T-helper 1 cell treated with Interleukin-12 subunit alpha and Interleukin-12 subunit beta and Interleukin-4 antibody, amounts not matched to agents 30 μg/mL and 1 μg/mL, for 36 hours (primary cell): Measurements from ENCODE around the gene SLC5A10.

Experiments
- H3K27ac Mint-ChIP-seq: one replicate; pipeline ENCODE4 v1.8.0; 2021; ENCODE audit warnings: mild to moderate bottlenecking, mixed read lengths
- H3K27me3 Mint-ChIP-seq: one replicate; pipeline ENCODE4 v1.8.0; 2021; ENCODE audit warnings: low read depth, mixed read lengths
- H3K36me3 Mint-ChIP-seq: one replicate; pipeline ENCODE4 v1.8.0; 2021; ENCODE audit warnings: low read depth, mixed read lengths
- H3K4me1 Mint-ChIP-seq: one replicate; pipeline ENCODE4 v1.8.0; 2021; ENCODE audit warnings: low read depth, mixed read lengths
- H3K4me3 Mint-ChIP-seq: one replicate; pipeline ENCODE4 v1.8.0; 2021; ENCODE audit warnings: mild to moderate bottlenecking, moderate library complexity, mixed read lengths
- H3K9me3 Mint-ChIP-seq: one replicate; pipeline ENCODE4 v1.8.0; 2021; ENCODE audit warnings: mixed read lengths

Gene SLC5A10

DNA sequence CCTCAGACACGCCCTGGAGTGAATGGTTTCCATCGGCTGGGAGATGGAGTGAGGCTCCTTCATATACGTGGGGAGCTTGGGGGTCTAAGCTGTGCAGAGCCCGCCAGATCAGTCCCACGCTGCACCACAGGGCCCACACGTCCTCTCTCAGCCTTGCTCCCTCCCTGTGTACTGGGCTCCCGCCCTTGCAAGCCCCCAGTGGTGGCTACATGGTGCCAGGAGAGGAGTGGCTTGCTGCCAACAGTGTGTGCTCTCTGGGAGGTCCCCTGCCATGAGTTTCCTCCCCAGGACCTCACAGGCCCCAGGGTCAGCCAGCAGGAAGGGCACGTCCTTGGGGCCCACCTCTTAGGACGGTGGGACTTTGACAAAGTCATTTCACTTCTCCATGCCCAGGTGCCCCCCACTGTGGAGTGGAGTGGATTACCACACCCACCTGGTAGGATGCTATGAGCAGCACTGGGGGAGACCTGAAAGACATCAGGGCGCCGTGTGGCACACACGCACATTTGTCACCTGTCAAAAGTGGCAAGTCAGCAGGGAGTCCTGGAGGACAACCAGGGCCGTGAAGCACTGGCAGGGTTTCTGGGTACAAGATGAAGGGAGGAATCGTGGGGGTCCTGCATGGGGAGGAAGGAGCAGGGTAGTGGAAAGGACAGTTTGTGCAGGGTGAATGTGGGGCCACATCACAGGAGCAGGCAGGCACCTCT, 13.7 kb downstream of the SLC5A10 start:
- H3K27me3 Mint-ChIP-seq, result no peaks in the 10 kb centered on the region
- no peaks in the 10 kb centered on the region for H3K36me3 Mint-ChIP-seq
- peaks cover 8% of the 10 kb centered on the region for H3K4me1 Mint-ChIP-seq
- no peak overlapping the region for H3K27ac Mint-ChIP-seq
- no peaks in the 10 kb centered on the region for H3K9me3 Mint-ChIP-seq
- H3K4me3 Mint-ChIP-seq, result no peak overlapping the region

DNA sequence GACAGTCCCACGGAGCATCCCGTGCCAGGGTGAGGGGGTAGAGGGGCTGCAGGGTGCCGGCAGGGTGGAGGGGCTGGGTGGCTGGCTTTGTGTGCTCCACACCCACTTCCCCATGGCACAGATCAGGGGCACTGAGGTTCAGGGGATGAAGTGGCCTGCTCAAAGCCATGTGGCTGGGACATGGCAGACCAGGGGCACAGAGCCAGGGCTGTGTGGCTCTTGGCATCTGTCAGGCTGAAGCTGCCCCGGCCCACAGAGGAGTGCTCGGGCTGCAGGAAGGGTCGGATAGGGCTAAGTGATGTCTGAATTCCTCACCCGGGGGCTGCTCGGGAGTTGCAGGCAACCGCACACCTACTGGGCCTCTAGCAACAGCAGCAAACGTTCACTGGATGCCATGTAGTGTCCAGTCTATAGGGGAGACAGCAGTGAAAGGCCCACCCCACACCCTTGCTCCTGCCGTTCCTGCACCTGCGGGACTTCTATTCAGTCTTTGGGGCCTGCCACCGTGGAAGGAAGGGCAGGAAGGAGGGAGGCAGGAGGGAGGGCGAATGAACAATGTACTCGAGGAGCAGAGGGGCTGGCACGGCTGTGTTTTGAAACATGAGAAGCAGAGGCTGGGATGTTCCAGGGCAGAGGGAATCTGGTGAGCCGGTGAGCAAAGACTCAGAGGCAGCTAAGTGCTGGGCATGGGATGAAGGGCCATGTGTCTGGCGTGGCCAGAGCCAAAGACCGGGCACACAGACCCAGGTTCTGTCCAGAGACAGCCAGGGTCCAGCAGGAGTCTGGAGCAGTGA, 15.1 kb downstream of the SLC5A10 start:
- H3K4me3 Mint-ChIP-seq, result no peak overlapping the region
- H3K9me3 Mint-ChIP-seq, result no peaks in the 10 kb centered on the region
- H3K27ac Mint-ChIP-seq, result no peak overlapping the region
- no peaks in the 10 kb centered on the region for H3K36me3 Mint-ChIP-seq
- H3K27me3 Mint-ChIP-seq, result no peaks in the 10 kb centered on the region
- peaks cover 4% of the 10 kb centered on the region for H3K4me1 Mint-ChIP-seq

DNA sequence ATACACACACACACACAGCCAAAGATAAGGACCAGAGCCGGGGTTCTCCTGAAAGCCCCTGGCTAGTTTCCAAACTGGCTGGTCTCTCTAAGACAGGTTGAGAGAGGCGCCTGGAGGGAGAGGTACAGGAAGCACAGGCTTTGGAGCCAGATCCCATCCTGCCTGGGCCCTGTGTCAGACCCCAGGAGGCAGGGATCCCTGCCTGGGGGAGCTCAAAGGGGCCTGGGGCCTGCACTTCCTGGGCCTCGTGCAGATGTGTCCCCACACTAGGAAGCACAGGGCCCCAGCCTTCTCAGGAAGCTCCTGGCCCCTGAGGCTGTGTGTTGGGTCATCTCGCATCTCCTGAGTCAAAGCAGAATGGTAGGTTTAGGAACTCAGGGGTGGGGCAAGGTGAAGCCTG, 16.0 kb downstream of the SLC5A10 start:
- H3K4me3 Mint-ChIP-seq, result no peak overlapping the region
- no peaks in the 10 kb centered on the region for H3K27me3 Mint-ChIP-seq
- no peak overlapping the region for H3K27ac Mint-ChIP-seq
- no peaks in the 10 kb centered on the region for H3K36me3 Mint-ChIP-seq
- H3K9me3 Mint-ChIP-seq, result no peaks in the 10 kb centered on the region
- H3K4me1 Mint-ChIP-seq, result peaks cover 4% of the 10 kb centered on the region

DNA sequence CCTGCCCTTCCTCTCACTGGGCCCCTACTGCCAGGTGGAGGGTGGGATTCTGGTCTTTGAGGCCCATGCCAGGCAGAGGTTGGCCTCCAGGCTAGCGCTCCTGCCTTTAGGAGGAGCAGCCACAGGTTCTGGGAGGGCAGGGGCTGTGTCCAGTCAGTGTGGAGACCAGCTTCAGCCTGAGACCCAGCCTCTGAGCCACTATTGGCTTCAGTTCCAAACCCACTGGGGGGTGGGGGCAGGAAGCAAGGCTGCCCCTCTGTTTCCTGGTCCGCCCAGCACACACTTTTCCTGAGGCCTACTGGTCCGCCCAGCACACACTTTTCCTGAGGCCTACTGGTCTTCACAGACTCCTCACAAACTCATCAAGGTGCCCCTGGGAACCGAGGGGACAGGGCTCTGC, 16.4 kb downstream of the SLC5A10 start:
- Mint-ChIP-seq H3K36me3 (no peaks in the 10 kb centered on the region), H3K4me1 (peaks cover 4% of the 10 kb centered on the region), H3K27ac (no peak overlapping the region), H3K27me3 (no peaks in the 10 kb centered on the region), H3K4me3 (no peak overlapping the region), H3K9me3 (no peaks in the 10 kb centered on the region)

DNA sequence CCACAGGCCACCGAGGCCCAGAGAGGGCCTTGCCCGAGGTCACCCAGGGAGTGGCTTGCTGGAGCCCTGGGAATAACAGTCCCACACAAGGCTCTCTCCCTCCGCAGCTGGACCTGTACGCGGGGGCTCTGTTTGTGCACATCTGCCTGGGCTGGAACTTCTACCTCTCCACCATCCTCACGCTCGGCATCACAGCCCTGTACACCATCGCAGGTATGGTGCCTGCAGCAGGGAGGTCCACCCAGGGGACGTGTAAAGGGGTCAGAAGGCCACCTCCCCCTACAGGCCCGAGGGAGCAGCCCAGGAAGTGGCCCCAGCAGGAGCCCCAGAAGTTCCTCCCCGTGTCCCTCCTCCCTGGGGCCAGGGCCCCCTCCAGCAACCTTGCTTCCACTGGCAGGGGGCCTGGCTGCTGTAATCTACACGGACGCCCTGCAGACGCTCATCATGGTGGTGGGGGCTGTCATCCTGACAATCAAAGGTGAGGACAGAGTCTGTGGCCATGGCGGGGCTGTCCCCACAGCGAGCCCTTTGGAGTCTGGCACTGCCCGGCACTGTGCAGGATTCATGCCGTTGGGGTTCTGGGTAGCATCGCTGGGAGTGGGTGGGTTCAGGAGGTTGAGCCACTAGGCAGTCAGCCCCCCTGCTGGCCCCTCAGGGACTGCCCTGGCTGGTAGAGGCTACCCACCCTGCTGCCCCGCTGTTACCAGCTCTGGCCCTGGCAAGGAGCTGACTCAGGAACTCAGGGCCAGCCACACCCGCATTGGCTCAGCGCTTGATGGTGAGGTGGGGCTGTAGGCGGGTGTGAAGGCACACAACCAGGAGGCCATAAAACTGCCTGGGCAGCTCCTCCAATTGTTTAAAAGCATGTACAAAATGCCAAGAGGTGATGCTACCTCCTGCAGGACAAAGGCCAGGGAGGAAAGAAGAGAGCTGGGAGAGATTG, 17.3 kb downstream of the SLC5A10 start:
- Mint-ChIP-seq H3K4me3 (no peak overlapping the region), H3K27me3 (no peaks in the 10 kb centered on the region), H3K36me3 (no peaks in the 10 kb centered on the region), H3K4me1 (peaks cover 4% of the 10 kb centered on the region), H3K27ac (no peak overlapping the region), H3K9me3 (no peaks in the 10 kb centered on the region)

DNA sequence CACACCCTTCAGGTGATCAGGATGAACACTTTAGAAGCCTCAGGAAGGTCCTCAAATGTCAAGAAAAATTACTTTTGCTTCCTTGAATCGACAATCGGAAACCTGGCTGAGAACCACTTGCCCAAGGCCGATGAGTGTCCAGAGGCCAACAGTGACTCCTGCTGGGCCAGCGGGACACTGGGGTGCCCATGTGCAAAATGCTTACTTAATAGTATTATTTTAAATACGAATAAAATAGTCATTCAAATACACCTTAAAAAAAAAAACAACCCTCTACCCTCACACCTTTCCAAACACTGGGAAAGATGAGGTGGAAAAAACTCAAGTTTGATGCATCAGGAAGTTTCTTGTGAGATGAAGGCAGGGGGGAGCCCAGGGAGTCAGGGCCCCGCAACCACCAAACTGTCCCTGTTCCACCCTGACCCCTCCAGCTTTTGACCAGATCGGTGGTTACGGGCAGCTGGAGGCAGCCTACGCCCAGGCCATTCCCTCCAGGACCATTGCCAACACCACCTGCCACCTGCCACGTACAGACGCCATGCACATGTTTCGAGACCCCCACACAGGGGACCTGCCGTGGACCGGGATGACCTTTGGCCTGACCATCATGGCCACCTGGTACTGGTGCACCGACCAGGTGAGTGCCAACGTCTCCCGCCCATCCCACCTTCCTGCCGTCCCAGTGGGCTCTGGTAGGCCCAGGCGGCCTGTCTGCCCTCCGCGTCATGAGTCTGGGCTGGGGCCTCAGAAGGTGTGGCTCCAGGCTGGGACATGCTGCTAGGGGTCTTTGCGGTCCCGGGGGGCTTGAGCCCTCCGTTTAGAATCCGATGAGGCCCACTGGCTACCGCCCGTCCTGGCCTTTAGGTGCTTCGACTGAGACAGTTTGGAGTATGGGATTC, 18.9 kb downstream of the SLC5A10 start:
- Mint-ChIP-seq H3K4me3 (no peak overlapping the region), H3K36me3 (no peaks in the 10 kb centered on the region), H3K27me3 (no peaks in the 10 kb centered on the region), H3K27ac (no peak overlapping the region), H3K4me1 (peaks cover 4% of the 10 kb centered on the region), H3K9me3 (no peaks in the 10 kb centered on the region)

DNA sequence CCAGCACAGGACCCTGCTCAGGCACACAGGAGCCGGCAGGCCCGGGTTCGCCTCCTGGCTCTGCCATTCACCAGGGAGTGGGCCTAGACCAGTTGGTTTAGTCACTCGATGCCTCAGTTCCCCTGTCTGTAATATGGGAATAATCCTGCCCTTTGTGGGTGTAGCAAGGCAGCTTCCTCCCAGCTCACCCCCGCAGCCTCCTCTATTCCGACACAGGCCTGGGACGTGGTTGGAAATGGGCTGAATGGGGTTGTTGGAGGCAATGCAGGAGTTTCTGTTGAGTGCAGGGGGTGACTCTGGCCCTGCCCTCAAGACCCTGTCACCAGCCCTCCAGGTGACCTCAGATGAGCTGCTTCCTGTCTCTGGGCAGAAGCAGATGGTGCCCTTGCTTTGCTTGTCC, 19.8 kb downstream of the SLC5A10 start:
- H3K4me1 Mint-ChIP-seq, result peaks cover 4% of the 10 kb centered on the region
- no peaks in the 10 kb centered on the region for H3K36me3 Mint-ChIP-seq
- H3K4me3 Mint-ChIP-seq, result no peak overlapping the region
- H3K9me3 Mint-ChIP-seq, result no peaks in the 10 kb centered on the region
- no peaks in the 10 kb centered on the region for H3K27me3 Mint-ChIP-seq
- H3K27ac Mint-ChIP-seq, result no peak overlapping the region

DNA sequence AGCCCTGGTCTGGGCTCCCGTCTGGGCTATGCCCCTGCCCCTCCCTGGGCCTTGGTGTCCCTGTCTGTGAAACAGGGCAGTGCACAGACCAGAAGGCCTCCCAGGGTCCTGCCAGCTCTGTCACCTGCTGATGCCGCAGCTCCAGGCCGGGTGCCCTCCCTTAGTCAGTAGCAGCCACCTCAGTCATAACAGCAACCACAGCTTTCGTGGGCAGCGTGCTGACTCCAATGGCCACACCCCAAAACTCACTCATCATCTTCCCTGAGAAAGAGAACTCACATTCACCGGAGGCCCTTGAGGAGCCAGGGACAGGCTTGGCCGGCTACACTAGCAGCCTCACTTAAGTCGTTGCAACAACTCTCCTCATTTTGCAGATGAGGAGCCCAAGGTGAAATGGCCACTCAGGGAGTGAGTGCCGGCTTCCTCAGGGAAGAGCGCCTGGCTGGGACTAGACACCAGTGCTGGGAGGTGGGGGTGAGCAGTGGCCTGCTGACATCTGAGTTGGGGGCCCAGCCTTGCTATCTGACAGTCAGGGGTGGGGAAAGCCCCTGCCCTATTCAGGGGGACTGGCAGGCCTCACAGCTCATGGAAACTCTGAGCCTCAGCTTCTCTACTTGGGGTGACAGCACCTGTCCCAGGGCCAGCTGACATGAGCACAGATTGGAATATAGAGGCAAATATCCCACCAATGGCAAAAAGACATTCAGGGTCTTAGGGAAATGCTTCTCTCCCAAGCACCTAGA, 22.6 kb downstream of the SLC5A10 start:
- no peaks in the 10 kb centered on the region for H3K27me3 Mint-ChIP-seq
- no peak overlapping the region for H3K27ac Mint-ChIP-seq
- H3K4me1 Mint-ChIP-seq, result peaks cover 4% of the 10 kb centered on the region
- H3K4me3 Mint-ChIP-seq, result no peak overlapping the region
- H3K36me3 Mint-ChIP-seq, result no peaks in the 10 kb centered on the region
- H3K9me3 Mint-ChIP-seq, result no peaks in the 10 kb centered on the region

DNA sequence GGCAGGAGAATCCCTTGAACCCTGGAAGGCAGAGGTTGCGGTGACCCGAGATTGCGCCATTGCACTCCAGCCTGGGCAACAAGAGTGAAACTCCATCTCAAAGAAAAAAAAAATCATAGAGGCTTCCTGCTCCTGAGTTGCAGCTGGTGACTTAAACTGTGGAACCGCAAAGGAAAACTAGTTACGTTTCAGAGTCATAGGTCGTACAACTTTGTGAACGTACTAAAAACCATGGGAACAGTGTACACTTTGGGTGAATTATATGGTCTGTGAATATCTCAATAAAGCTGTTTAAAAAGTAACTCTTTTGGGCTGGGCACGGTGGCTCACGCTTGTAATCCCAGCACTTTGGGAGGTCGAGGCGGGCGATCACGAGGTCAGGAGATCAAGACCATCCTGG, 23.6 kb downstream of the SLC5A10 start:
- no peaks in the 10 kb centered on the region for H3K36me3 Mint-ChIP-seq
- no peak overlapping the region for H3K4me3 Mint-ChIP-seq
- H3K9me3 Mint-ChIP-seq, result no peaks in the 10 kb centered on the region
- no peaks in the 10 kb centered on the region for H3K4me1 Mint-ChIP-seq
- H3K27me3 Mint-ChIP-seq, result no peaks in the 10 kb centered on the region
- H3K27ac Mint-ChIP-seq, result no peak overlapping the region

DNA sequence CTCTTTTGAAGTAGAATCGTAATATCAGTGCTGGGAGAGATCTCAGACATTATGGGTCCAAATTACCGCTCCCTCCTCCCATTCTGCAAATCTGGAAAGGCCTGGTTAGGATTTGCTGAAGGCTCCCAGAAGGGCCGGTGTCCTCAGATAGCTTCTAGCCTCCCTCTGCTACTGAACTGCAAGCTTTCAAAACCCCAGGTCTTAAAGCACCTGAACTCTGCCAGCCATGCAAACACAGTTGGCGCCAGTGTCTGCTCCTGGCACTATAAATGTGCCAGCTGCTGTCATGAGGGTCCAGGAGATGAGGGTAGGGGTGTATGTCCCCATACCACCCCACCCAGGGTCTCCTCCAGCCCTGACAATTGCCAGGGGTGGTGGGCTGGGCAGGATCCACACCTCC, 24.2 kb downstream of the SLC5A10 start:
- Mint-ChIP-seq H3K36me3 (no peaks in the 10 kb centered on the region), H3K27ac (no peak overlapping the region), H3K9me3 (no peaks in the 10 kb centered on the region), H3K4me1 (no peaks in the 10 kb centered on the region), H3K4me3 (no peak overlapping the region), H3K27me3 (no peaks in the 10 kb centered on the region)

DNA sequence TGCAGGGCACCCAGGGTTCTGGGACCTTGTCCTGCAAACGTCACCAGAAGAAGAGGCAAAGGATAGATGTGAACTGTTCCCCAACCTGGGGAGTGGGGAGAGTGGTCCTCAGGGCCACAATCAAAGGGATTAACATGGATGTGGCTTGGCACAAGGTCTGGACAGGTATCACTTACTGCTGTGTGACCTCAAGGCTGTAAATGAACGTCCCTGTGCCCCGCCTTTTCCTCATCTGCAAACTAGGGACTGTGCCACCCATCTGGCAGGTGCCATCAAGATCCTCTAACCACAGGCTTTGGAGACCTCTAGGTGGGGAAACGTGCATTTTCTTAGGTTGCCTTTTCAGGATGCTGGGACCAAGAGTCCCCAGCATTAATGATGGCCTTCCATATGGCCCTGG, 25.1 kb downstream of the SLC5A10 start:
- H3K4me1 Mint-ChIP-seq, result no peaks in the 10 kb centered on the region
- H3K27ac Mint-ChIP-seq, result no peak overlapping the region
- H3K27me3 Mint-ChIP-seq, result no peaks in the 10 kb centered on the region
- H3K36me3 Mint-ChIP-seq, result no peaks in the 10 kb centered on the region
- H3K9me3 Mint-ChIP-seq, result no peaks in the 10 kb centered on the region
- no peak overlapping the region for H3K4me3 Mint-ChIP-seq

DNA sequence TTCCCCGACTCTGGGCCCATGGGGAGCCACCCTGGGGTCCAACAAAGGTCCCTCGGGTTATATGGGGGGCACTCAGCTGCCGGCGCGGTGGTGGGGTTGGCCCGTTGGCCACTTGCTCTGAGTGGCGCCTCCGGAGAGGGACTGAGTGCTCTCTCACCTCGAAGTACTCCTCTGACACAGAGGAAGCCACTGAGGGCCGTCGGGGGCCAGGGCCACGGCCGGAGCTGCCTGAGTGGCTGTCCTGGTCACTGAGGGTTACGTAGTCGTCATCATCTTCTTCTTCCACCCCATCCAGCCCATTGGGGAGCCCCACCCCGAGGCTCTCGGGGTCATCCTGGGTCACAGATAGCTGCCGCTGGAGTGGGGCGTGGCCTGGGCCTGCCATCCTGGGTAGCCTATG, 25.7 kb downstream of the SLC5A10 start:
- no peaks in the 10 kb centered on the region for H3K4me1 Mint-ChIP-seq
- no peak overlapping the region for H3K27ac Mint-ChIP-seq
- H3K4me3 Mint-ChIP-seq, result no peak overlapping the region
- H3K36me3 Mint-ChIP-seq, result no peaks in the 10 kb centered on the region
- H3K9me3 Mint-ChIP-seq, result no peaks in the 10 kb centered on the region
- no peaks in the 10 kb centered on the region for H3K27me3 Mint-ChIP-seq

DNA sequence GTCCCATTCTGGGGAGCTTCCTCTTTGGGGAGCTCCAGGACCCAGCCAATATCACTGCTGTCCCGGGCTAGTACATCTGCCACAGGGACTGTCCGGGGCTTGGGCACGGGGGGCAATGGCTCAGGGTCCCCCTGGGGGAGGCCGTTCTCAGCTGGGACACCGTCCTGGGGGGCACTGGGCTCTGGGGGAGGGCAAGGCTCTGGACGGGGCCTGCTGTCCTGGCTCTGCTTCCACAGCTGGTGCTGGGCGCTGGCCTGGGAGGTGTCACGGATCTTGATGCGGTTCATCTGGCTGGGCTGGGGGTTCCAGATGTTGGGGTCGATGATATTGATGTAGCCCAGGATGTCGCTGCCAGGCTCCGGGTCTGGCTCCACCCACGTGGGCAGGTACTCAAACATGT, 26.1 kb downstream of the SLC5A10 start:
- Mint-ChIP-seq H3K9me3 (no peaks in the 10 kb centered on the region), H3K36me3 (no peaks in the 10 kb centered on the region), H3K27me3 (no peaks in the 10 kb centered on the region), H3K4me3 (no peak overlapping the region), H3K27ac (no peak overlapping the region), H3K4me1 (no peaks in the 10 kb centered on the region)
